BJ (cell line): ENCODE results near the gene MPC2. TPM values are rescaled to one million over a fixed set of nuclear protein-coding genes. Genes with fewer than 3 reads are reported as not detected.
A peak's percentile ranks its signal among the peaks of the same experiment; 100 is the strongest.

Source experiments
- CTCF ChIA-PET: fragments of 350-600 bp; formaldehyde crosslinking; extraction: SDS; loops from one replicate; lab custom pipeline; 2021; ENCODE audit warnings: antibody characterized with exemption, inconsistent platforms; lab: Yijun Ruan, JAX
- POLR2A ChIA-PET: fragments of 300-600 bp; sonication (Branson Sonifier 250); formaldehyde crosslinking; extraction: SDS; loops from one replicate; lab custom pipeline; 2021; ENCODE audit warnings: antibody characterized with exemption; lab: Charles Lee
- DNase-seq: peaks from one replicate; pipeline ENCODE4 v3.0.0-alpha.2; 2011; ENCODE audit warnings: low read depth
- H3K27me3 ChIP-seq: 2 replicates; pipeline ENCODE4 v1.6.0; 2011; ENCODE audit warnings: low read length; ENCODE audit not compliant: control insufficient read depth, insufficient read depth
- H3K36me3 ChIP-seq: 2 replicates; pipeline ENCODE4 v1.5.1; 2011; ENCODE audit warnings: low read length; ENCODE audit not compliant: control insufficient read depth, insufficient read depth
- H3K4me3 ChIP-seq: 2 replicates; pipeline ENCODE4 v1.5.1; 2011; ENCODE audit warnings: low read depth, mild to moderate bottlenecking, control low read depth, low read length
- polyA plus RNA-seq: library from polyadenylated mRNA; depleted of rRNA; stranded (reverse); fragments of >200 nt; gene quantifications from 2 replicates; pipeline ENCODE4 v1.2.3, GENCODE V29; 2011
- TF ChIP-seq, protein P1 (sequence below): IDR thresholded peaks from 2 replicates; pipeline ENCODE4 v1.5.1; 2011; ENCODE audit warnings: low read depth, mild to moderate bottlenecking, control low read depth, inconsistent platforms, low read length, moderate library complexity; ENCODE audit not compliant: insufficient read depth

Gene MPC2
- polyA plus RNA-seq, 1 experiment: 24.2 TPM

DNA sequence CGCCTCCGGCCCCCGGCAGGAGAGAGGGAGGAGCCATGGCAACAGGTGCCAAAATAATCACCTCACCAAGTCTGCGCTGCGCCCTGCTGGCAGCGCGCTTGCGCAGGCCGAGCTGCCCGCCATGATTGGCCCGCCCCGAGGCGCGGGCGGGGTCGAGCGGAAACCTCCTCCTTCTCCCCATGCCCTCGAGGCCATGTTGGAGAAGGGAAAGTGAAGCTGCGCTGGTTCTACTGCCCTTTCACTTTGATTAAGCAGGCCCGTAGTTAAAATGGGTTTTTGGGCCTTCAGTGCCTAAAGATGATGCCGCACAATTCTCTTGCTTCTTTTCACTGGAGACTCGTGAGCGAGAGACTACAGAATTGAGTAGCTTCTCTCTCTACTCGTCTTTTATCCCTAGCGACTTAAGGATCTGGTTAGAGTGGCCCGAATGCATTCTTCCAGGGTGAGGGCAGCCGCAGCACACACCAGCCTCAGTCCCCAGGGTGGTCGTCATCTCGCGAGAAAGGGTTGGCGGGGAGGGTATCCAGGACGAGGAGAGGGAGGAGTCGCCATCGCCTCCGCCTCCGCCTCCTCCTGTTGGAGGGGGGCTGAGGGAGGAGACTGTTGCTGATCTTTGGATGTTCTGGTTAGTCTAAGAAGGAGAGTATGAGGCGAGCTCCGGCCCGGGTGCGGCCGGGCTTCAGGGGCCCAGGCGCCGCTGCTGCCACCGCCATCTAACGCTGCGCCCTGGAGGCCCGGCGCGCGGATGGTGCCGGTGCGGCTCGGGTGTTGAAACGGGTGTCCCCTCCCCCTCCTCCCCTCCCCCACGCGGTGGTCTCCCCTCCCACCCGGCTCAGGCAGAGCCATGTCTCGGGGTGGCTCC lies 573 bp downstream of the MPC2 start, which contains the start of gene DCAF6:
TSS of gene DCAF6 (plus strand) at position 616 of the 862 bp plus-strand sequence. CDS start at position 845, 229 bp downstream.
- H3K27me3 ChIP-seq: no peaks in the 10 kb centered on the region
- DNase-seq: peak; percentile 96
- POLR2A ChIA-PET: interaction anchor here (0.7 kb wide), 1 partner anchor 133 kb away, joined by 5 read pairs; no protein-coding TSS in a partner anchor
- H3K36me3 ChIP-seq: no peaks in the 10 kb centered on the region
- CTCF ChIA-PET: interaction anchor here (1.3 to 1.5 kb wide), 4 partner anchors 15 to 146 kb away, joined by 3 to 6 read pairs (median 4); no protein-coding TSS in a partner anchor
- TF ChIP-seq, protein P1, sequence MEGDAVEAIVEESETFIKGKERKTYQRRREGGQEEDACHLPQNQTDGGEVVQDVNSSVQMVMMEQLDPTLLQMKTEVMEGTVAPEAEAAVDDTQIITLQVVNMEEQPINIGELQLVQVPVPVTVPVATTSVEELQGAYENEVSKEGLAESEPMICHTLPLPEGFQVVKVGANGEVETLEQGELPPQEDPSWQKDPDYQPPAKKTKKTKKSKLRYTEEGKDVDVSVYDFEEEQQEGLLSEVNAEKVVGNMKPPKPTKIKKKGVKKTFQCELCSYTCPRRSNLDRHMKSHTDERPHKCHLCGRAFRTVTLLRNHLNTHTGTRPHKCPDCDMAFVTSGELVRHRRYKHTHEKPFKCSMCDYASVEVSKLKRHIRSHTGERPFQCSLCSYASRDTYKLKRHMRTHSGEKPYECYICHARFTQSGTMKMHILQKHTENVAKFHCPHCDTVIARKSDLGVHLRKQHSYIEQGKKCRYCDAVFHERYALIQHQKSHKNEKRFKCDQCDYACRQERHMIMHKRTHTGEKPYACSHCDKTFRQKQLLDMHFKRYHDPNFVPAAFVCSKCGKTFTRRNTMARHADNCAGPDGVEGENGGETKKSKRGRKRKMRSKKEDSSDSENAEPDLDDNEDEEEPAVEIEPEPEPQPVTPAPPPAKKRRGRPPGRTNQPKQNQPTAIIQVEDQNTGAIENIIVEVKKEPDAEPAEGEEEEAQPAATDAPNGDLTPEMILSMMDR: no peak
- peak within 1 kb of the TSS; percentile 99 for H3K4me3 ChIP-seq

DNA sequence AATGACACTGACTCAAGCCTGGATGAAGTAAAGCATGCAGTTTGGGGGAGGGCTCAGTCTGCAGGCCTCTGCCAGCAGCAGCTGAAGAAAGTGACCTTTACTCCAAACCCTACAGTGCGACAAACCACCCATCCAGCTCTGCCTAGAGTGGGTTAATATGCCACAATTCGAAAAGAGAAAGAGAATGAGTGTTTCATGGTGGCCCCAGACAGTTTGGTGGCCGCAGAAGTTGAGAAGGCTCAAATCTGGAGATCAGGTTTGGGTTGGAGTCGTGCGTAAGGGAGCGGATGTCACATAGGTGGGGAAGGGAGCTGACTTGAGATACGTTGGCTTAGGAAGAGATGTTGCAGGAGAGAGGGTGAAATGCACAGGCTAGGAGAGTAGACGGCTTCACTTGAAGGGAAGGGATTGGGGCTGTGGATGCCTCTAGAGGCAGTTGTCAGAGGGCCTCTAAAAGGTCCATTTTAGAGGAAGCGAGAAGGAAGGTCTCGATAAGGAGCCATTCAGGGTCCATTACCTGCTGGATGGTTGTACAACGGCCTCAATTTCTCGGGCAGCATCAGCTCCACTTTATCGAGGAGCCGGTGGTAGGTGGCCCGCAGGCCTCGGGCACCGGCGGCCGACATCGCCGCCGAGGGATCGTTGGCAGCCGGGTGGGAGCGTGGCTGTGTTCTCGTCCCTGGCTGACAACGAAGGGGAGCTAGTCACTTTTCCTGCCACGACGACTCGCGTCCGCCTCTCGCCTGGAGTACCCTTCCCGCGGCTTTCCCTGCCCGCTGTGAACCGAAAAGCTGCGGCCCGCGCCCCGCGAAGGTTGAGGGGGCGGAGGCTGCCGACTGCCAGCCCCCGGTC lies 1.4 kb downstream of the MPC2 start:
- no peaks in the 10 kb centered on the region for H3K36me3 ChIP-seq
- CTCF ChIA-PET: interaction anchor here (1.1 to 1.5 kb wide), 5 partner anchors 16 to 147 kb away, joined by 3 to 6 read pairs (median 4); no protein-coding TSS in a partner anchor
- peak overlapping the region; percentile 99 for H3K4me3 ChIP-seq
- H3K27me3 ChIP-seq: no peaks in the 10 kb centered on the region
- POLR2A ChIA-PET: no interaction called here
- peak; percentile 7 for DNase-seq
- TF ChIP-seq, protein P1: 0 out of 2 replicates have a peak, but pooled peaks have one; percentile 2

DNA sequence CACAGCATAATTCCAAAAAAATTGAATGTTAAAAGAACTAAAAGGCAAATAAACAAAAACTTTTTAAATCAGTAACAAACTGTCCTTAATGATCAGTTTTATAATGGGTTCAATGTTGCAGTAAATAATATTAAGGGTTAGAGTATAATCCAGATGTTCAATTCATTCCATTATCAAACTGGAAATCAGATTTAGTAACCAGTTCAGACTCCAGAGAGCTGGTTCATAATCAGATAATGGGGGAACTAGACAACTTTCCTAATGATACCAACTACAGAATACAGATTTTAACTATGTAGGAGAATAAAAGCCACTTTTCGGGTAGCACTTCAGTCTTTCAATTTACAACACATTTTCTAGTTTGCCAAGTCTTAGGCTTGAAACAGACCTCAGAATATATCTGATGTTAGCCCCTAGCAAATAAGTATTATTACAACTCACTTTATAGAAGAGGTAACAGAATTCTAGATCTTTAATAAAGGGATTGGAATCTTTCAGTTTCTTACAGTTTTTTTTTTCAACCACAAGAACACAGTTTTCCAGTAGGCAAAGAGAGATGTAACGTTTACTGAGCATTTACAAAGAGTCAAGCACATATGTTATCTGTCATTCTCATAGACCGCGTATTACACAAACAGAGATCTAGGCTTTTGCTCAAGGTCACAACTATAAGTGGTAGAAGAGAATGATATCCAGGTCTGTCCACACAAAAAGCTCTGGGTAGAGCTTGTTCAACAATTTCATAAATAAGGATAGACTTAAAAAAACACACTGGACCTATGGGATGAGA lies 2.3 kb downstream of the MPC2 start:
- DNase-seq: no peak
- H3K36me3 ChIP-seq: no peaks in the 10 kb centered on the region
- ChIA-PET CTCF (interaction anchor here (1.1 to 1.5 kb wide), 4 partner anchors 17 to 148 kb away, joined by 3 to 6 read pairs (median 4); no protein-coding TSS in a partner anchor), POLR2A (no interaction called here)
- H3K4me3 ChIP-seq: peak overlapping the region; percentile 99
- TF ChIP-seq, protein P1: no peak
- no peaks in the 10 kb centered on the region for H3K27me3 ChIP-seq

DNA sequence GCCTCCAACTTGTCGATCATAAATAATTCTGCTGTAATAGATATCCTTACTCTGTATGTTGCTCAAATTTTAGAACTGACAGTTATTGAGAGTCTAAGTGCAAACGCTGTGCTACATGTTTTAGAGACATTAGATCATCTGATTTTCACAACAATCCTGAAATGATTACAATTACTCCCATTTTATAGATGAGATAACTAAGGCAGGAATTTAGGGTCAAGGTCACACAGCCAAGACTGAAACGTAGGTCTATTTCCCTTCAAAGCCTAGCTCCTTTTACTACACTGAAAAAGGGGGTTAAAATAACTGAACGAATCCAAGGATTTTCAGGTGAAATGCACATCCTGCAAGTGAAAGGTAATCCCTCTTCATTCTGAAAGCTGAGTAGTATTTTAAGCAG lies 3.1 kb downstream of the MPC2 start:
- TF ChIP-seq, protein P1: no peak
- H3K36me3 ChIP-seq: no peaks in the 10 kb centered on the region
- POLR2A ChIA-PET: no interaction called here
- CTCF ChIA-PET: no interaction called here
- no peak overlapping the region; the same call in 1 of the 2 replicates for H3K4me3 ChIP-seq
- no peaks in the 10 kb centered on the region for H3K27me3 ChIP-seq
- no peak for DNase-seq
